GM18507 (cell line): Measurements from ENCODE around the gene UNC93A.
"Not testable (repeated sequence)": the region's sequence is repeated elsewhere in the genome, so short reads cannot be mapped to it uniquely, and the experiment has no call there.

Source experiments
- DNase-seq: peaks from one replicate; pipeline ENCODE4 v3.0.0; 2011; ENCODE audit warnings: low read depth; ENCODE audit not compliant: insufficient read length; ENCODE audit errors: extremely low spot score
- FAIRE-seq: peaks from 2 replicates; lab custom pipeline; 2011; peaks lifted over from hg19 to GRCh38; lab: Jason Lieb, UNC

Gene UNC93A

GRCh38 chr6:167361170-167361569 lies 70.1 kb downstream of the UNC93A start:
- not testable (repeated sequence) for DNase-seq, FAIRE-seq
